IPS DF 19.7 (cell line): ENCODE results near the gene RASA2.

Experiments used
- DNase-seq: peaks from one replicate; pipeline ENCODE4 v3.0.0-alpha.2; 2013; ENCODE audit warnings: low read depth, low spot score

RASA2 gene

DNA sequence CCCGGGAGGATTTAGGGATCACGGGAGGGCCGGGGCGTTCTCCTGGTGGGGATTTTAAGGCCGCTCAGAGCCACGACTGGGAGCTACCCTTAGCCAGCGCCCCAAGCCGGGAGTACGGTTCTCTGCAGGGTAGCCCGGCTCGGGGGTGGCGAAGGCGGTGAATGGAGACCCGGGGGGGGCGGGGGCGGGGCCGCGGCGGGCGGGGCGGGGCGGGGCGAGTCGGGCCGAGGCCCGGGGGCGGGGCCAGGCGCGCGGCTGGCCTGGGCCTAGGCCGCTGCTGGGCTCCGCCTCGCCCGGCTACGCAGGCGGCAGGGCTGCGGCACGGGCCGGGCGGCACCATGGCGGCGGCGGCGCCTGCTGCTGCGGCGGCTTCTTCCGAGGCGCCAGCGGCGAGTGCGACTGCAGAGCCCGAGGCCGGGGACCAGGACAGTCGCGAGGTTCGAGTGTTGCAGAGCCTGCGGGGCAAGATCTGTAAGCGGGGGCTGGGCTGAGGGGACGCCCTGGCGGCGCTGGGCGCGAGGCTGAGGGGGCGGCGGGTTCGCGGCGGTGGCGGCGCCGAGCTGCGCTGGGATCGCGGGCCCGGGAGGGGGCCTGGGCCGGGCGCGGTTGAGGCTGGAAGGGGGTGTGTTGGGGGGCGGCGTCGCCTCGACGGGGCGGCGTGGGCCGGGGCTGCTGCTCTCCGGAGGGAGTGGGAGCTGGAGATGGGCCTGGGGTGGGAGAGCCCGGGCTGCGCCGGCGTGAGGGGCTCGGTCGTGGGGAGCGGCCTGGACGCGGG lies at the start of gene RASA2:
Gene RASA2 (plus strand): TSS at position 282 of the 775 bp plus-strand sequence. CDS start 57 bp downstream, at position 339.
- no peak for DNase-seq

DNA sequence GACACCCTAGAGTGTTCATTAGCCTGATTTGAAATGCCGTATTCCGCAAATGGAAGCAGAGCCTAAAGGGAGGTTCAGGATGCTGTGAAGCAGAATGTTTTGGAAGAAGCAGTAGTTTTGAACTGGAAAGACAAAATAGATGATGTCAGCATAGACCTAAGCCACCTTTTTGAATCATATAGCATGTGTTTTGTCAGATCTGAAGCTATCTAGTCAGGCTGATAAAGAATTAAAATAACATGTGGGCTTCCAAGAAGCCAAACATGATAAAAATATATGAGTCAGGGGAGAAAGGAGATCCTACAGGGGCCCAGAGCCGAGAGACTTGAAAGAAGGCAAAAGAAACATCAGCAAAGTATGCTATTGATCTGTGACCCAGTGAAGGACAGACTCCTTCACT lies 47.2 kb upstream of the RASA2 start:
- DNase-seq: no peak

- no peak for DNase-seq
Observed at GRCh38 chr3:141440942-141441341, 45.9 kb upstream of the RASA2 start.

- no peak for DNase-seq
Observed at GRCh38 chr3:141441381-141442364, 45.2 kb upstream of the RASA2 start.

- DNase-seq: no peak
Observed at GRCh38 chr3:141442446-141442845, 44.4 kb upstream of the RASA2 start.

- no peak for DNase-seq
Observed at GRCh38 chr3:141442914-141443313, 43.9 kb upstream of the RASA2 start.

GRCh38 chr3:141444586-141445285 lies 42.1 kb upstream of the RASA2 start:
- DNase-seq: no peak

DNA sequence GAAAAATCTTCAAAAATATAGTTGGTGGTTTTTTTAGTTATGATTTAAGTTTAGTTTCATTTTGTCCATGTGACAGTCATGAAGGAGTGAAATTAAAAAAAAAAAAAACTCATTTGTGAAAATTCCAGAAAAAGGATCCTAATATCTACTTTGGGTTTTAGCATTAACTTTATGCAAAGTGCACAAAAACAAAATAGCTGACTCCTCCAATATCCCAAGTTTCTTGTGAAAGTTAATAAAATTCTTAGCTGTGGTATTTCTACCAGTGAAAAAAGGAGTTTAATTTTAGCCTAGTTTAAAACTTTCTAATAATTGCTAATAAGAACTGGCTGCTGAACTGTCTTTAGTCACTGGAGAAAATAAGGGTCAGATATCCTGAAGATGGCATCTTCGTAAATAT lies 40.8 kb upstream of the RASA2 start:
- DNase-seq: no peak

GRCh38 chr3:141446737-141447136 lies 40.1 kb upstream of the RASA2 start:
- no peak for DNase-seq

DNA sequence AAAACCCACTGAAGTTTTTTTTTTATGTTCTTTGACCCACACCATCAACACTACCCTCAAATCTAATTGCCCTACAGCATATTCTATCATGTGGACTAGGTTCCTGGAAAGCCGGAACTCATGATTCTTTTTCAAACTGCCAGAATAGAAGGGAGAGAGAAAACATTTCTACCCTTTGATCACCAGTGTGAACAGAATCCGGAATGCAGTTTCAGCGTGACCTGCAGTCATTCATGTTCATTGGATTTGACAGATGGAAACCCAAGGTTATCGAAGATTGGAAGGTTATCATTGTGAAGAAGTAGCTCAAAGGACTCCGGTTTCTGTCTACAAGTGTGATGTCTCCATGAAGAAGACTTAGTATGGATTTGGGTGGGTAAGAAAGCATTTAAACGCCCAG lies 39.4 kb upstream of the RASA2 start:
- DNase-seq: no peak

DNA sequence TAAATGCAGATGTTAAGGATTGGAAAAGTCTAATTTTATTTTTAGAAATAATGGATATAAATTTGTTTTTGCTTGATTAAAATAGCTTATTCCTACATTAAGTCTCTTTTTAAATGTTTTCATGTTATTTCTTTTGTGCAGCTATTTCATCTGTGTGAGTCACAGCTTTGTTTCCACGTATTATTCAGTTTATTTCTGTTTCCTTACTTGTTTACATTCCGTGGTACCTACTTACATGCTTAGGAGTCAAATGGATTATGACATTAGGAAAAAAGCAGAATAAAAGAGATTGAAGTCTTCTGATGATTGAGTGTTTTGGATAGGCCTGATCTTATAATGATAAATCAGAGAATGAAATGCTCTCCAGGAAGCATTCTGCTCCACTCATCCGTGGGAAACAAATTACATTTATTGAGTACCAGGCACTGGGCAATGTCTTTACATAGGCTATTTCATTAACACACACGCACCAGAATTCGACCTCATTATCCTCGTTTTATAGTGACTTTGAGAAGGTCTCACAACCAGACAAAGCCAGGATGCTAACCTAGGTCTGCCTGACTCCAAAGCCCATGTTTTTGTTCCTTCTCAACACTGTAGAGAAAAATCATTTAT lies 38.1 kb upstream of the RASA2 start:
- no peak for DNase-seq

GRCh38 chr3:141449424-141449823 lies 37.4 kb upstream of the RASA2 start:
- no peak for DNase-seq

- no peak for DNase-seq
Observed at GRCh38 chr3:141450727-141451375, 36.0 kb upstream of the RASA2 start.

GRCh38 chr3:141452045-141452444 lies 34.8 kb upstream of the RASA2 start:
- DNase-seq: no peak

- no peak for DNase-seq
Observed at GRCh38 chr3:141452773-141453172, 34.1 kb upstream of the RASA2 start.

DNA sequence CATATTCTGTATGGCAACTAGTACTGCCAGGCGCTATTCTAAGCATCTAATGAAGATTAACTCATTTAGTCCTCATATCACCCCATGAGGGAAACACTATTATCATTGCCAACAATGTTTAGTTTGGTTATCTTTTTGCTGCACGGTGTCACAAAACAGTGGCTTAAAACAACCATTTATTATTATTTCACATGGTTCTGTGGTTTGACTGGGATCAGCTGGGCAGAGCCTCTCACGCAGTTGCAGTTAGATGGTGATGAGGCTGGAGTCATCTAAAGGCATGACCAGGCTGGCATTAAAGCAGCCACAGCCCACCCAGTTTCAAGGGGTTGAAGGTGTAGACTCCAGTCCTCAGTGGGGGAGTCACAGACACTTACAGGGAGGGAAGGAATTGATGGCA lies 32.8 kb upstream of the RASA2 start:
- DNase-seq: no peak

- DNase-seq: peak; percentile 75
Observed at GRCh38 chr3:141454906-141455602, 31.8 kb upstream of the RASA2 start.

GRCh38 chr3:141455603-141456300 lies 31.1 kb upstream of the RASA2 start:
- no peak for DNase-seq

DNA sequence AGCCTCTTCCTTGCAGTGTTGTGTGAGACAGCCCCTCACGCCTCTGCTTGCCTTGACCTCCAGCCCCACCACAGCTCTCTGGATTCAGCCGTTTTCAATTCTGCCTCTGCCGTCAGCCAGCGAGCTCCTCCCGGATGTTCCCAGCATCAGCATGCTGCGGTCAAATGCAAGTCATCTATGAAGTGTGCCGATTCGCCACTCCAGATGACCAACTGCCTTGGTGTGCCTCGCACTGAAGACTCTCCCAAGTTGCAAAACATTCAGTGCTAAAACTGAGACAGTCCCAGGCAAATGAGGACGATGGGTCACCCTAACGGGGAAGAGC lies 30.6 kb upstream of the RASA2 start:
- DNase-seq: no peak
